CD4-positive, alpha-beta T cell treated with Interleukin-1 beta for 1 hour (primary cell): ENCODE results near the gene AQP12B.
A peak's percentile ranks its signal among the peaks of the same experiment; 100 is the strongest.

Source experiments
- DNase-seq, 2 donors: peaks; one replicate each; pipeline ENCODE4 v3.0.0-alpha.2; 2020 to 2022

AQP12B gene

GRCh38 chr2:240647503-240648154 is 35.1 kb downstream of the AQP12B start:
- DNase-seq: no peak

- no peak for DNase-seq
Observed at GRCh38 chr2:240646900-240647502, 35.7 kb downstream of the AQP12B start.

GRCh38 chr2:240646176-240646899 is 36.3 kb downstream of the AQP12B start:
- peak; percentile 69 to 70 for DNase-seq

GRCh38 chr2:240645801-240646175 is 36.9 kb downstream of the AQP12B start:
- no peak for DNase-seq

- no peak for DNase-seq
Observed at GRCh38 chr2:240645346-240645745, 37.3 kb downstream of the AQP12B start.

- no peak for DNase-seq
Observed at GRCh38 chr2:240644859-240645301, 37.8 kb downstream of the AQP12B start.

GRCh38 chr2:240644171-240644651 is 38.5 kb downstream of the AQP12B start:
- DNase-seq: no peak

GRCh38 chr2:240643811-240644150 is 38.9 kb downstream of the AQP12B start:
- DNase-seq: no peak

GRCh38 chr2:240643093-240643810 is 39.4 kb downstream of the AQP12B start:
- no peak for DNase-seq

- DNase-seq: no peak
Observed at GRCh38 chr2:240642806-240643092, 39.9 kb downstream of the AQP12B start.

GRCh38 chr2:240642061-240642805 is 40.5 kb downstream of the AQP12B start:
- DNase-seq: no peak

GRCh38 chr2:240640939-240641338 is 41.7 kb downstream of the AQP12B start:
- peak in 1 of 2 donors; percentile 25 for DNase-seq

GRCh38 chr2:240639566-240639965 is 43.1 kb downstream of the AQP12B start:
- no peak for DNase-seq

GRCh38 chr2:240638512-240639160 is 44.0 kb downstream of the AQP12B start:
- no peak for DNase-seq

GRCh38 chr2:240637901-240638345 is 44.8 kb downstream of the AQP12B start:
- DNase-seq: no peak

GRCh38 chr2:240637116-240637900 is 45.4 kb downstream of the AQP12B start:
- no peak for DNase-seq

GRCh38 chr2:240636563-240637115 is 46.0 kb downstream of the AQP12B start:
- no peak for DNase-seq

- no peak for DNase-seq
Observed at GRCh38 chr2:240635998-240636547, 46.6 kb downstream of the AQP12B start.

- DNase-seq: no peak
Observed at GRCh38 chr2:240635121-240635997, 47.3 kb downstream of the AQP12B start.

GRCh38 chr2:240632306-240632721 is 50.4 kb downstream of the AQP12B start:
- no peak for DNase-seq
